GM13976 (cell line): ENCODE results near the gene MS4A6A.
"Not testable (repeated sequence)": the region's sequence is repeated elsewhere in the genome, so short reads cannot be mapped to it uniquely, and the experiment has no call there.

ENCODE experiments used
- DNase-seq: peaks from one replicate; pipeline ENCODE4 v3.0.0; 2012; ENCODE audit warnings: low spot score
- CTCF ChIP-seq: IDR thresholded peaks from 2 replicates; pipeline ENCODE4 v1.5.1; 2012; ENCODE audit warnings: borderline replicate concordance, mild to moderate bottlenecking; ENCODE audit not compliant: insufficient read depth; ENCODE audit errors: extremely low read depth, missing control alignments, control extremely low read depth
- in situ Hi-C: fragments of 300-500 bp; cut with MboI; formaldehyde crosslinking; loops from one replicate; pipeline ENCODE4 v1.12.0; 2022; ENCODE audit warnings: low sequenced_read_pairs, mixed read lengths, inconsistent platforms; ENCODE audit not compliant: unreplicated experiment

Gene MS4A6A

DNA sequence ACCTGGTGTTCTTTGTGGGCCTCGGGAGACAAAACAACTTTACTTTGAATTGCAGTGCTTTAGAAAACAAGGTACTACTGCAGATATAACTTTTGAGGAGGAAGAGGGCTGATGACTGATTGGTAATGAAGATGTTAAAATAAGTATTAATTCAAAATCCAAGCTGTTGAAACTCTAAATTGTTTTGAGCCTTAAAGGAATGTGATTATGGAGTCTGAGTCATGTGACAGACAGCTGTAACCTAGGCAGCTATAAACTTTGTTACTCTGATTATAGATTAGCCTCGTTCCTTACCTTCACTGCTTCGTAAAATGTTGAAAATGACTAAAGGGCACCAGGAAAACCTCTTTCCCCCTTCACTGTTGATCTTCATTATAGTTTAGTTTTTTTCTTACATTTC is 51.0 kb downstream of the MS4A6A start:
- in situ Hi-C loops = no loop called here
- TF ChIP-seq CTCF = no peak

GRCh38 chr11:60130496-60130895 is 52.4 kb downstream of the MS4A6A start:
- in situ Hi-C loops = no loop called here
- no peak for TF ChIP-seq CTCF
- peak; percentile 30 for DNase-seq

More for the DNA sequence above, 51.0 kb downstream of the MS4A6A start:
- no peak for DNase-seq

GRCh38 chr11:60129853-60130252 is 53.0 kb downstream of the MS4A6A start:
- in situ Hi-C loops = no loop called here
- DNase-seq = no peak
- no peak for TF ChIP-seq CTCF

GRCh38 chr11:60128866-60129265 is 54.0 kb downstream of the MS4A6A start:
- DNase-seq, in situ Hi-C loops: not testable (repeated sequence)

- DNase-seq = no peak
- in situ Hi-C loops = no loop called here
- TF ChIP-seq CTCF = no peak
Measured at GRCh38 chr11:60128376-60128775, 54.5 kb downstream of the MS4A6A start.

- in situ Hi-C loops = no loop called here
- DNase-seq = no peak
- no peak for TF ChIP-seq CTCF
Measured at GRCh38 chr11:60127311-60127811, 55.5 kb downstream of the MS4A6A start.

DNA sequence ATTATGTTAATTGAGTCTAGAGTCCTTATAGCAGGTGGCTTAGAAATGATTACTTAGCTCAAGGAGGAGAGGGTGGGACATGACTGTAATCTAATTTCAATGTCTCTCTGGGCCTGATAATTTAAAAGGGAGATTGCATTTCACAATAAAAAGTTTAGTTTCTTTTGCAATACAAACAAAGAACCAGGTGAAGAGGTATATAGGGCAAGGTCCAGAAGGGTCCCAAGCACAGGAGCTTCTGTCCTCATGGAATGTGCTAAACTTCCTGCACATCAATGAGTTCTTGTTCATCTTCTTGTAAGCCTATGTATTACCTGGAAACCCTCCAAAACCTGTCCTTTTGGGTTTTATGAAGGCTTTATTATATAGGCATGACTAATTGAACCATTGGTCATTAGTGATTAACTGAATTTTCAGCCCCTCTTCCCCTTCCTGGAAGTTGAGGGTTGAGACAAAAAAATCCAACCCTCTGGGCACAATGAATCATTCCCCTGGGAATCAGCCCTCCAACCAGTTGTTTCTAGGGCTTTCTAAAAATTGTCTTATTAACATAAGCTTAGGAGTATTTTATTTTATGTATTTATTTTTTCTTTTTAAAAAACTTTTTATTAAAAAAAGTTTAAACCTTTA is 56.8 kb downstream of the MS4A6A start:
- no peak for TF ChIP-seq CTCF
- no peak for DNase-seq

More for the DNA sequence above, 56.8 kb downstream of the MS4A6A start:
- in situ Hi-C loops = no loop called here
